Panc1 (cell line): ENCODE data around the gene MAGEB3.

Experiments used
- CTCF ChIP-seq: fragments of 450-650 bp; IDR thresholded peaks from 2 replicates; pipeline ENCODE4 v1.5.1; 2017; ENCODE audit warnings: mild to moderate bottlenecking
- POLR2AphosphoS5 ChIP-seq: IDR thresholded peaks from 2 replicates; pipeline ENCODE4 v1.6.1; 2012; ENCODE audit warnings: mild to moderate bottlenecking, low read depth, low read length, moderate library complexity

GRCh38 chrX:30183554-30183953 lies 46.9 kb upstream of the MAGEB3 start:
- TF ChIP-seq CTCF (no peak), POLR2AphosphoS5 (no peak)
